Upper lobe of right lung (tissue), 1 donor: ENCODE data around the gene ACTN2. TPM values are rescaled to one million over a fixed set of nuclear protein-coding genes. Genes with fewer than 3 reads are reported as not detected.

Source experiments
- ATAC-seq: fragments of 200-7000 bp; cut with Tn5 transposase; one replicate; pipeline ENCODE4 v1.9.1; 2020; ENCODE audit warnings: mild to moderate bottlenecking, moderate library complexity
- DNase-seq: peaks from one replicate; pipeline ENCODE4 v3.0.0-alpha.2; 2020
- H3K27ac ChIP-seq: fragments of 200-600 bp; one replicate; pipeline ENCODE4 v1.8.0; 2022
- H3K27me3 ChIP-seq: fragments of 200-600 bp; one replicate; pipeline ENCODE4 v1.8.0; 2022; ENCODE audit warnings: mild to moderate bottlenecking
- H3K36me3 ChIP-seq: fragments of 200-600 bp; one replicate; pipeline ENCODE4 v1.8.0; 2022
- H3K4me1 ChIP-seq: fragments of 200-600 bp; one replicate; pipeline ENCODE4 v1.8.0; 2022
- H3K4me3 ChIP-seq: fragments of 200-600 bp; one replicate; pipeline ENCODE4 v1.8.0; 2022; ENCODE audit warnings: mild to moderate bottlenecking
- H3K9me3 ChIP-seq: fragments of 200-600 bp; one replicate; pipeline ENCODE4 v1.8.0; 2022
- CTCF ChIP-seq: fragments of 200-600 bp; IDR thresholded peaks from one replicate; pipeline ENCODE4 v1.8.0; 2022; ENCODE audit warnings: antibody characterized with exemption
- intact Hi-C: fragments of 100-400 bp; cut with DNase I; formaldehyde crosslinking; loops from one replicate; pipeline ENCODE4 v1.11.0; 2022
- total RNA-seq: library from RNA; stranded (reverse); fragmentation: NEBNext Ultra II Directional; extraction: Animal tissue kit (Norgen Biotek cat#: 25700); gene quantifications from one replicate; pipeline ENCODE4 v1.2.1, GENCODE V29; 2021
- donor health status: DM: no; HTN: yes; CAD: no; lungs with severe emphysema.

The ACTN2 gene
- total RNA-seq, 1 donor from 2014 or later, result 2.8 TPM

DNA sequence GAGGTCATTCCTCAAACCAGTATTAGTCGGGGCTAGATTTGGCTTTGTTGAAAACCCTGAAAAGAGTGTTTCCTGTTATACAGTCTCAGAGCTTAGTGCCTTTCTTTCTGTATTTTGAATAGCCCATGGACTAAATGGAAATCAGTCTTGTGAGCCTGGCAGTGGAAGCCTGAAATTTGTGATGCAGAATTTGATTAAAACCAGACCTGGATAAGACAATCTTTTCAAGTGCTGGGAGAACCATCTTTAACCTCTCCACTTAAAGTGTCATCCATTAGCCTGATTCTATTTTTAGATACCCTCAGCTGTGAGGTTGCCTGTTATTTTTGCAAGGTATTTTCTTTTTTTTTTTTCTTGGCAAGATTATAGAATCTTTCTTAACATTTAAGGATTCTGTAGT lies 19.5 kb downstream of the ACTN2 start:
- no peaks in the 10 kb centered on the region for H3K4me1 ChIP-seq
- no peak for TF ChIP-seq CTCF
- H3K9me3 ChIP-seq, result no peaks in the 10 kb centered on the region
- H3K27me3 ChIP-seq, result peaks cover 4% of the 10 kb centered on the region
- H3K4me3 ChIP-seq, result no peak overlapping the region
- no peak overlapping the region for H3K27ac ChIP-seq
- no peak for ATAC-seq
- H3K36me3 ChIP-seq, result no peaks in the 10 kb centered on the region
- no peak for DNase-seq
- intact Hi-C loops, result no loop called here

GRCh38 chr1:236706183-236706582 lies 19.9 kb downstream of the ACTN2 start:
- ATAC-seq, result no peak
- no peak for TF ChIP-seq CTCF
- Histone ChIP-seq H3K27me3 (peaks cover 4% of the 10 kb centered on the region), H3K9me3 (no peaks in the 10 kb centered on the region), H3K4me1 (no peaks in the 10 kb centered on the region), H3K36me3 (no peaks in the 10 kb centered on the region), H3K4me3 (no peak overlapping the region), H3K27ac (no peak overlapping the region)
- intact Hi-C loops, result no loop called here
- no peak for DNase-seq

DNA sequence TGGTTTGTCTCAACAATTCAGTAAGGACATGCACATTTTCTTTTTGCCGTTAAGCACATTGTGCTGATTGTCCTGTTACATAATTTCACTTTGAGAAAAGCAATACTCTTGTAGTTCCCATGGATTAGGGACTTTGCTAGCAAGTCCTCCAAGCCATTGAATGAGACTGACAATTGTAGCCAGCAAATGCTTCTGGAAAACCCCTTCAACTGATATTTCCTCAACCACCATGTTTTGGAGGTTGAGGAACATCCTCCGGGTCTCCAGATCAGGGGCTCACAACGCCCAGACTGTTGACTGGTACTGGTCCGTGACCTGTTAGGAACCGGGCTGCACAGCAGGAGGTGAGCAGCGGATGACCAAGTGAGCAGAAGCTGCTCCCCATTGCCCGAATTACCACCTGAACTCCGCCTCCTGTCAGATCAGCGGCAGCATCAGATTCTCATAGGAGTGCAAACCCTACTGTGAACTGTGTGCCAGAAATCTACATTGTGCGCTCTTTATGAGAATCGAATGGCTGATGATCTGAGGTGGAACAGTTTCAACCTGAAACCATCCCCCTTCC lies 24.1 kb downstream of the ACTN2 start:
- H3K27ac ChIP-seq, result no peak overlapping the region
- DNase-seq (no peak), ATAC-seq (no peak)
- H3K4me1 ChIP-seq, result no peaks in the 10 kb centered on the region
- no peaks in the 10 kb centered on the region for H3K27me3 ChIP-seq
- H3K4me3 ChIP-seq, result no peak overlapping the region
- H3K36me3 ChIP-seq, result no peaks in the 10 kb centered on the region
- intact Hi-C loops, result no loop called here
- H3K9me3 ChIP-seq, result no peaks in the 10 kb centered on the region
- TF ChIP-seq CTCF, result no peak

GRCh38 chr1:236716160-236716559 lies 29.9 kb downstream of the ACTN2 start:
- no peak for ATAC-seq
- intact Hi-C loops, result no loop called here
- TF ChIP-seq CTCF, result no peak
- Histone ChIP-seq H3K27ac (no peak overlapping the region), H3K9me3 (no peaks in the 10 kb centered on the region), H3K4me3 (no peak overlapping the region), H3K4me1 (peaks cover 2% of the 10 kb centered on the region), H3K27me3 (no peaks in the 10 kb centered on the region), H3K36me3 (no peaks in the 10 kb centered on the region)
- no peak for DNase-seq

DNA sequence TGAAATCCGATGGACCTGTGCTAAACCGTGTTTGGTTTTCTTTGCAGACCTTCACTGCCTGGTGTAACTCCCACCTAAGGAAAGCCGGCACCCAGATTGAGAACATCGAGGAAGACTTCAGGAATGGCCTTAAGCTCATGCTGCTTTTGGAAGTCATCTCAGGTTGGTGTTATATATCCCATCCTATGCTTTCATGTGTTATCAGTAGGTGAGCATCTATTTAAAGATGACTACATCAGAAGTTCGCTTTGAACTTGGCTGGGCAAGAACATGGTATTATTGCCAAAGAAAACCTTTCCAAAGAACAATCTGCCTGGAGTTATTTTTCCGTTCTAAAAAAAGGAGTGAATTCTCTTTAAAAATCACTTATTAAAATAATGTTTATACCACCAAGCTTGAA lies 31.5 kb downstream of the ACTN2 start:
- no peak for ATAC-seq
- no peak overlapping the region for H3K27ac ChIP-seq
- no peaks in the 10 kb centered on the region for H3K27me3 ChIP-seq
- no peak for TF ChIP-seq CTCF
- H3K9me3 ChIP-seq, result no peaks in the 10 kb centered on the region
- intact Hi-C loops, result no loop called here
- no peaks in the 10 kb centered on the region for H3K36me3 ChIP-seq
- H3K4me1 ChIP-seq, result peaks cover 2% of the 10 kb centered on the region
- DNase-seq, result no peak
- H3K4me3 ChIP-seq, result no peak overlapping the region

DNA sequence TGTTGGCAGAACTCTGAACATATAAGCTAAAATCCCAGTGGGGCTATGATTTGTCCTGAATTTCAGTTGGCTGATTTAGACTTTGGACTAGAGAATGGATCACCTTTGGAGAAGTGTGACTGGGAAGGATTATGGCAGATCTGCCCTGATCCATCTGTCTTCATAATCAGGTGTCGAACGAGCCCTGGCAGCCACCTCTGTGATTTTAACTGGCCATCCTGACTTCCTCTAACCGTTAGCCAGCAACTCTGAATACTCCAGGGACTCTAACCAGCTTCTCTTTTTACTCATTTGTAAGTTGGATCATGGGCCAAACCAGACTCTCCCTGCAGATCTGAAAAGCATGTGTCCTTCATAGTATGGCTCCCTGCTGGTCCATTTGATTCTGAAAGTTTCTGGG lies 32.0 kb downstream of the ACTN2 start:
- H3K27ac ChIP-seq, result no peak overlapping the region
- H3K4me3 ChIP-seq, result no peak overlapping the region

More for the DNA sequence above, 32.0 kb downstream of the ACTN2 start:
- Histone ChIP-seq H3K4me1 (peaks cover 2% of the 10 kb centered on the region), H3K27me3 (no peaks in the 10 kb centered on the region), H3K36me3 (no peaks in the 10 kb centered on the region), H3K9me3 (no peaks in the 10 kb centered on the region)
- intact Hi-C loops, result no loop called here
- DNase-seq, result no peak
- ATAC-seq, result no peak
- no peak for TF ChIP-seq CTCF
